ENCODE data around the gene HDAC2. TPM values are rescaled to one million over a fixed set of nuclear protein-coding genes. Genes with fewer than 3 reads are reported as not detected.
A peak's percentile ranks its signal among the peaks of the same experiment; 100 is the strongest.
"Not testable (repeated sequence)": the region's sequence is repeated elsewhere in the genome, so short reads cannot be mapped to it uniquely, and the experiment has no call there.

The HDAC2 gene
- total RNA-seq = 59.9 and 86.8 TPM in 2 replicates

DNA sequence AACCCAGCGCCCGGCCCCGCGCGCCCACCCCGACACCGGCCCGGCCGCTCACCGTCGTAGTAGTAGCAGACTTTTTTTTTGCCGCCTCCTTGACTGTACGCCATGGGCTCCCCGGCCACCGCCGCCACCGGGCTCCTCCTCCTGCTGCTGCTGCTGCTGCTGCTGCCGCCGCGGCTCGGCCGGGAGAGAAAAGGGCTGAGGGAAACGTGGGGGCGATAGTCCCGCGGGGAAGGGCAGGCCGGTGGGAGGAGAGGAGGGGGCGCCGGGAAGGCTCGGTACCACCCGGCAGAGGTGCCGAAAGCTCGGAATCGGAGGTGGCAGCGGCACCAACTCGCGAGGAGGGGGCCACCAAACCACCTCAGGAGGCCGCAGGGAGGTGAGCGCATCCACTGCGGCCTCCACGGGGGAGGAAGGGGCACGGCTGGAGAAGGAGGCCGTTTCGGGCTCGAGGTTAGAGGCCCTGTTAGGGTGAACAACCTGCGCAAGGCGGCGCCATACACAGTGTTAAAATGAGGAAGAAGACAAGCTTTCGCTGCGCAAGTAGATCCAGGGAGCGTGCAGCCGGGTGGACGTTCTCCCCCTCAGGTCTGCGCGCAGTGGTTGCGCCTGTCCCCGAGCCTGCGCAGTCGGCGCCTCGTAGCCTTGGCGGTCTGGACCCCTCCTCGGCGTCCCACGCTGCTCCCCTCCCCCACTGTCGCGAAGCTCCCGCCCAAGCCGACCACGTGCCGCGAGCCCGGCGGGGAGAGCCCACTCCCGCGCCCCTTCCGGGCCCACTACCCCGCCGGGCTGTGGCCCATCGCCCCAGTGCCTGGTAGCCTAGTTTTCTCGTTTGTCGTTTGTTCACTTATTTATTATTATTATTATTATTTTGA, at the start of gene HDAC2:
Gene HDAC2, minus strand, starts transcription at position 344 of the 872 bp plus-strand sequence. Its CDS starts 240 bp downstream, at position 104.
- peak; percentile 74 for DNase-seq (ENCODE audit: low read depth)
- TF ChIP-seq, protein P1, sequence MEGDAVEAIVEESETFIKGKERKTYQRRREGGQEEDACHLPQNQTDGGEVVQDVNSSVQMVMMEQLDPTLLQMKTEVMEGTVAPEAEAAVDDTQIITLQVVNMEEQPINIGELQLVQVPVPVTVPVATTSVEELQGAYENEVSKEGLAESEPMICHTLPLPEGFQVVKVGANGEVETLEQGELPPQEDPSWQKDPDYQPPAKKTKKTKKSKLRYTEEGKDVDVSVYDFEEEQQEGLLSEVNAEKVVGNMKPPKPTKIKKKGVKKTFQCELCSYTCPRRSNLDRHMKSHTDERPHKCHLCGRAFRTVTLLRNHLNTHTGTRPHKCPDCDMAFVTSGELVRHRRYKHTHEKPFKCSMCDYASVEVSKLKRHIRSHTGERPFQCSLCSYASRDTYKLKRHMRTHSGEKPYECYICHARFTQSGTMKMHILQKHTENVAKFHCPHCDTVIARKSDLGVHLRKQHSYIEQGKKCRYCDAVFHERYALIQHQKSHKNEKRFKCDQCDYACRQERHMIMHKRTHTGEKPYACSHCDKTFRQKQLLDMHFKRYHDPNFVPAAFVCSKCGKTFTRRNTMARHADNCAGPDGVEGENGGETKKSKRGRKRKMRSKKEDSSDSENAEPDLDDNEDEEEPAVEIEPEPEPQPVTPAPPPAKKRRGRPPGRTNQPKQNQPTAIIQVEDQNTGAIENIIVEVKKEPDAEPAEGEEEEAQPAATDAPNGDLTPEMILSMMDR (IDR thresholded peaks at IDR 0.05; ENCODE audit: insufficient read depth, low read depth, low read length) = no peak

GRCh38 chr6:114020196-114020595, 49.2 kb upstream of the HDAC2 start:
- TF ChIP-seq, protein P1 (IDR thresholded peaks at IDR 0.05; ENCODE audit: insufficient read depth, low read depth, low read length) = no peak
- no peak for DNase-seq (ENCODE audit: low read depth)

More for the DNA sequence above, at the start of gene HDAC2:
- H3K4me3 ChIP-seq (ENCODE audit: low read depth, low read length) = peak within 1 kb of the TSS; percentile 98

DNA sequence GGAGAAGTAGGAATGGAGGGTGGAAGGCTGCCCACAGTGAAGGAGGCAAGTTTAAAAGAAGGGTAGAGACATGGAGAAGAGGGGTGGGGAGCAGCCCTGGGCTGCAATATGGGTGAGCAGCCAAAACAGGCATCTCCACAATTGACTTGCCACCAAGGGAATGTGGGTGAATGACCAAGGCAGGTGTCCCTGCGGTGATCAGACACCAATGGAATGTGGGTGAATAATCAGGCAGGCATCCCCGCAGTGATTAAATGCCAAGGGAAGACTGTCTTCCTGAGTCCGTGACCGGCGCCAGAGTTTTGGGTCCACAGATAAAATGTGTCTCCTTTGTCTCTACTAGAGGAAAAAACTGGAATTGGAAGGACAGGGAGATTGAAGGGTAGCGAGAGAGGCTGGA, 46.2 kb upstream of the HDAC2 start:
- not testable (repeated sequence) for H3K4me3 ChIP-seq (ENCODE audit: low read depth, low read length); DNase-seq (ENCODE audit: low read depth)

More at GRCh38 chr6:114020196-114020595, 49.2 kb upstream of the HDAC2 start:
- H3K4me3 ChIP-seq (ENCODE audit: low read depth, low read length) = no peak overlapping the region

DNA sequence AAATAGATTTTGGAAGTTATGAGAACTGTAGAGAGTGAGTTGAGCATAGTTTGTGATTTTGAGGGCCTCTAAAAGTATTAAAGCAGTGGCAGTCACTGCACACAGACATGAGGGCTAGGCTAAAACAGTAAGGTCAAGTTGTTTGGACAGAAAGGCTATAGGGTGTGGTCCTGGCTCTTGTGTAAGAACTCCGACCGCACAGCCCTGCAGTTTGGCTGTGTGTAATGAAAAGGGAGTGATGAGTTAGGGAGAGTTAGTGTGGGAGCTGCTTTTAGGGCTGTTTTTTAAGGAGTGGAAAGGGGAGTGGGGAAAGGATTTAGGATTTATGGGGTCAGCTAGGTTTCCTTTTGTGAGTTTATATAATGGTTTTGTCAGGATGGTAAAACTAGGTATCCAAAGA, 43.2 kb upstream of the HDAC2 start:
- peak; percentile 36 for DNase-seq (ENCODE audit: low read depth)
- H3K4me3 ChIP-seq (ENCODE audit: low read depth, low read length) = not testable (repeated sequence)

DNA sequence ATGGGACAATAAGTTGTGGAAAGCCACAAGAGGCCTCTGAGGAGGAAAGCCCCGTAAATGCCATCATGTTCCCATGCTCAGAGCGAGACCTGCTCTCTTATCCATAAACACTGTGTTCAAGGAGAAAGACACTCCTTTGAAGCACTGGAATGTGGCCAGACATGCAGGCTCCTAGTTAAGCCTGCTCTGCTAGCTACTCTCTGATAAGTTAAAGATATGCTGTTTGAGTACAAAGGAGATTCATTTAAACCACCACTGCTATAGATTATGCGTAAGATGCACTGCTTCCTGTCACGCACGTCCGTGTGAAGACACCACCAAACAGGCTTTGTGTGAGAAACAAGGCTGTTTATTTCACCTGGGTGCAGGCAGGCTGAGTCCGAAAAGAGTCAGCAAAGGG, 40.5 kb upstream of the HDAC2 start:
- peak; percentile 44 for DNase-seq (ENCODE audit: low read depth)
- H3K4me3 ChIP-seq (ENCODE audit: low read depth, low read length) = not testable (repeated sequence)

DNA sequence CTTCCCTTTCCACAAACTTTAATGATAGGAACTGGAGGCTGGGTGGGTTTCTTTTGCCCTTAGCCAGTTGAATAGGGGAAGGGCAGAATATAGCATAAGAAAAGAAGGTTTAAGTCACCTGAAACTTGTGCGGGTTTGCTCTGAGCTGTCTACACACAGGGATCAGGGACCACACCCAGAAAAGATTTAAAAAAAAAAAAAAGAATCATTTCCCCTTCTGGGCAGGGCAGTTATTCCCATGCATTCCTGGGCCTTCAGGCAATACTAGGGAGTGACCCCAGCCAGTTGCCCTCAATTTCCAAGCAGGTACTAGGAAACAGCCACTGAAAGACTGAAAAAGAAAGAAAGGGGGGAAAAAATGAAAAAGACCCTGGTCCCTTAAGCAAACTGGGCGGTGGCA, 39.6 kb upstream of the HDAC2 start:
- no peak for DNase-seq (ENCODE audit: low read depth)
- H3K4me3 ChIP-seq (ENCODE audit: low read depth, low read length) = no peak overlapping the region
- TF ChIP-seq, protein P1 (IDR thresholded peaks at IDR 0.05; ENCODE audit: insufficient read depth, low read depth, low read length) = no peak

DNA sequence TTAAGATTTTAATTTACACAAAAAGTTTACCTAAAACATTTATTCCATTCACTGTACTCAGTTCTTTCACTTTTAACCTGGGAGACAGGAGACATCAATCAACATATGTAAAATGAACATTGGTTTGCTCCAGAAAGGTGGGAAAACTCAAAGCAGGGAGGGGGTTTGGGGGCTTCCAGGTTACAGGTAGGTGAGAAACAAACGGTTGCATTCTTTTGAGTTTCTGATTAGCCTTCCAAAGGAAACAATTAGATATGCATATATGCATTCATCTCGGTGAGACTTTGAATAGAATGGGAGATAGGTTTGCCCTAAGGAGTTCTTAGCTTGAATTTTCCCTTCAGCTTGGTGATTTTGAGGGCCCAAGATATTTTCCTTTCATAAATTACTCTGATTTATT, 38.2 kb upstream of the HDAC2 start:
- TF ChIP-seq, protein P1 (IDR thresholded peaks at IDR 0.05; ENCODE audit: insufficient read depth, low read depth, low read length) = no peak
- DNase-seq (ENCODE audit: low read depth) = no peak
- H3K4me3 ChIP-seq (ENCODE audit: low read depth, low read length) = no peak overlapping the region

DNA sequence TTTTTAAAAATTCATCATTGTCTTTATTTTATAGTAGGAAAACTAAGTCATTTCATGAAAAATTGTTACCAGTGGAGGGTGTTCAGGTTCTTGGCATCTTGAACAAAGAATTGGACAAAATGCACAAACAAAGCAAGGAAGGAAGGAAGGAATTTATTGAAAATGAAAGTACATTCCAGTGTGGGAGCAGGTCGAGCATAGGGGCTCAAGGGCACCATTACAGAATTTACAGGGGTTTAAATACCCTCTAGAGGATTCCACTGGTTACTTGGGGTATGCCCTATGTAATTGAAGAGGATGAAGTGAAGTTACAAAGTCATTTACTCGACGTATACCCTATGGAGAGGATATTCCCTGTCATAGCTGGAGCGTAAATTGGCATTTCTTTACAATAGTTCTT, 37.4 kb upstream of the HDAC2 start:
- peak overlapping the region; percentile 25 for H3K4me3 ChIP-seq (ENCODE audit: low read depth, low read length)
- no peak for DNase-seq (ENCODE audit: low read depth)
- TF ChIP-seq, protein P1 (IDR thresholded peaks at IDR 0.05; ENCODE audit: insufficient read depth, low read depth, low read length) = no peak
